Measurements from ENCODE around the gene NOLC1.

DNA sequence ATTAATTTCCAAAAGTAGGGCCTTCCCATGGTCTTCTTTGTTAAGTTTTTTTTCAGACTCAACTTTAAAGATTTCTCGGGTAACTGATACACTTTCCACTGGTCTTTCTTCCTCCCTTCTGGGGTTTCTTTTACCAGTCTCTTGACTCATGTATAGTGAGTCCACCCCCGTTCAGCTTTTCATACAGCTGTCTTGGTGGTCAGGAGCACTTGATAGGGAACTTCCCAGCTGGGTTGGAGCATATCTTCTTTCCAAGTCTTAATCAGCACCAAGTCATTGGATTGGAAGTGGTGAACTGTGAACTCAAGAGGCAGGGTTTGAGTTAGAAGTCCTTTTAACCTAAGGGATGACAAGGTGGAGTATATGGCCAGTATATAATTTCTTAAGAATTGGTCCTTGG, 44.7 kb downstream of the NOLC1 start:
- TF ChIP-seq POLR2AphosphoS5 (IDR thresholded peaks at IDR 0.05; ENCODE audit: borderline replicate concordance, low read depth, low read length) (no peak), EZH2 (IDR thresholded peaks at IDR 0.05) (no peak), FOXP2 (optimal IDR thresholded peaks at IDR 0.05; ENCODE audit: control extremely low read depth, extremely low read length, insufficient read depth) (no peak)
